ENCODE results near the gene PARP16.
"Not testable (repeated sequence)": the region's sequence is repeated elsewhere in the genome, so short reads cannot be mapped to it uniquely, and the experiment has no call there.

The PARP16 gene

DNA sequence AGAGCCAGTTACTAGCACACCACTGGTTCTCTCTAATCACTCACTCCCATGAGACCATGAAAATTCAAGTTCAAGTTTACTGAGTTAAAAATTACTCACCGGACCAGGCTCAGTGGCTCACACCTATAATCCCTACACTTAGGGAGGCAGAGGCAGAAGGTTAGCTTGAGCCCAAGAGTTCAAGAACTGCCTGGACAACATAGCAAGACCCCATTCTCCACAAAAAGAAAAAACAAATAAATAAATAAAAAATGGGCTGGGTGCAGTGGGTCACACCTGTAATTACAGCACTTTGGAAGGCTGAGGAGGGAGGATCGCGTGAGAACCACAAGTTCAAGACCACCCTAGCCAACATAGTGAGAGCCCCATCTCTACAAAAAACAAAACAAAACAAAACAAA is 54.2 kb downstream of the PARP16 start:
- Histone ChIP-seq H3K4me1 (ENCODE audit: insufficient read depth, low read length) (no peaks in the 10 kb centered on the region), H2AFZ (ENCODE audit: low read depth, low read length) (no peak overlapping the region), H3K9ac (ENCODE audit: low read depth, low read length) (no peak overlapping the region), H3K79me2 (ENCODE audit: insufficient read depth, low read length) (no peaks in the 10 kb centered on the region), H3K36me3 (ENCODE audit: insufficient read depth, low read length) (no peaks in the 10 kb centered on the region), H3K9me3 (ENCODE audit: insufficient read depth, low read length, severe bottlenecking) (no peaks in the 10 kb centered on the region), H4K20me1 (ENCODE audit: insufficient read depth, low read length) (no peaks in the 10 kb centered on the region), H3K27ac (ENCODE audit: low read length) (no peak overlapping the region), H3K4me2 (ENCODE audit: insufficient read depth, low read length) (no peak overlapping the region), H3K27me3 (ENCODE audit: insufficient read depth, low read length, poor library complexity) (no peaks in the 10 kb centered on the region), H3K4me3 (ENCODE audit: low read depth in 1 of 2, low read length in 2 of 2) (no peak overlapping the region)
- no peak for TF ChIP-seq CTCF (IDR thresholded peaks at IDR 0.05; ENCODE audit: borderline replicate concordance, extremely low read depth, low read length, poor library complexity, severe bottlenecking)
- TF ChIP-seq EZH2 (IDR thresholded peaks at IDR 0.05; ENCODE audit: borderline replicate concordance, low read depth, low read length, severe bottlenecking), result no peak
- no peak for ATAC-seq (ENCODE audit: insufficient read depth, low read depth)
- no peak for DNase-seq

- H3K79me2 ChIP-seq (ENCODE audit: insufficient read depth, low read length), result no peaks in the 10 kb centered on the region
- no peaks in the 10 kb centered on the region for H3K9me3 ChIP-seq (ENCODE audit: insufficient read depth, low read length, severe bottlenecking)
- DNase-seq, result no peak
- no peak for TF ChIP-seq CTCF (IDR thresholded peaks at IDR 0.05; ENCODE audit: borderline replicate concordance, extremely low read depth, low read length, poor library complexity, severe bottlenecking)
- TF ChIP-seq EZH2 (IDR thresholded peaks at IDR 0.05; ENCODE audit: borderline replicate concordance, low read depth, low read length, severe bottlenecking), result no peak
- no peaks in the 10 kb centered on the region for H4K20me1 ChIP-seq (ENCODE audit: insufficient read depth, low read length)
- no peak for ATAC-seq (ENCODE audit: insufficient read depth, low read depth)
- H2AFZ ChIP-seq (ENCODE audit: low read depth, low read length), result no peak overlapping the region
- no peak overlapping the region for H3K27ac ChIP-seq (ENCODE audit: low read length)
- H3K9ac ChIP-seq (ENCODE audit: low read depth, low read length), result no peak overlapping the region
- no peaks in the 10 kb centered on the region for H3K36me3 ChIP-seq (ENCODE audit: insufficient read depth, low read length)
- no peak overlapping the region for H3K4me2 ChIP-seq (ENCODE audit: insufficient read depth, low read length)
- no peaks in the 10 kb centered on the region for H3K27me3 ChIP-seq (ENCODE audit: insufficient read depth, low read length, poor library complexity)
- no peak overlapping the region for H3K4me3 ChIP-seq (ENCODE audit: low read depth in 1 of 2, low read length in 2 of 2)
- no peaks in the 10 kb centered on the region for H3K4me1 ChIP-seq (ENCODE audit: insufficient read depth, low read length)
Measured at GRCh38 chr15:65231306-65231705, 55.4 kb downstream of the PARP16 start.

GRCh38 chr15:65226901-65227300 is 59.8 kb downstream of the PARP16 start:
- not testable (repeated sequence) for H2AFZ ChIP-seq (ENCODE audit: low read depth, low read length); DNase-seq

DNA sequence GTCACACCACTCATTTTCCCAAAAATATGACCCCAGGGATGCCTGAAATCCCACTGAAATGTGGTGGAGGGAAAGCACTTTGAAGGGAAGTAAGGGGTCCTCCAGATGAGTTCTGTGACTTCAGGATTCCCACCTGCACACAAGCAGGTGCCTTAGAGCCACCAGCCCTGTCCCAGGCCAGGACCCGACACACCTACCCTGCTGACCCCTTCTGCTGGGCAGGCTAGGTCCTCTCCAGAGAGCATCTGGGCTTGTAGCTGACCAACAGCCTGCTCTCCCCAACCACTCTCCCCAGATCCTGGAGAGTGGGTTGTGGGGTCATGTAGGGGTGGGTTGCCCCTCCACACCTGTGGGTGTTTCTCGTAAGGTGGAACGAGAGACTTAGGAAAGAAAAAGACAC is 60.5 kb downstream of the PARP16 start:
- Histone ChIP-seq H2AFZ (ENCODE audit: low read depth, low read length) (no peak overlapping the region), H3K9ac (ENCODE audit: low read depth, low read length) (no peak overlapping the region), H3K4me3 (ENCODE audit: low read depth in 1 of 2, low read length in 2 of 2) (no peak overlapping the region), H3K4me2 (ENCODE audit: insufficient read depth, low read length) (no peak overlapping the region), H3K9me3 (ENCODE audit: insufficient read depth, low read length, severe bottlenecking) (no peaks in the 10 kb centered on the region), H3K36me3 (ENCODE audit: insufficient read depth, low read length) (no peaks in the 10 kb centered on the region), H3K4me1 (ENCODE audit: insufficient read depth, low read length) (no peaks in the 10 kb centered on the region), H4K20me1 (ENCODE audit: insufficient read depth, low read length) (no peaks in the 10 kb centered on the region), H3K27me3 (ENCODE audit: insufficient read depth, low read length, poor library complexity) (no peaks in the 10 kb centered on the region), H3K79me2 (ENCODE audit: insufficient read depth, low read length) (no peaks in the 10 kb centered on the region), H3K27ac (ENCODE audit: low read length) (no peak overlapping the region)
- no peak for ATAC-seq (ENCODE audit: insufficient read depth, low read depth)
- no peak for TF ChIP-seq EZH2 (IDR thresholded peaks at IDR 0.05; ENCODE audit: borderline replicate concordance, low read depth, low read length, severe bottlenecking)
- no peak for TF ChIP-seq CTCF (IDR thresholded peaks at IDR 0.05; ENCODE audit: borderline replicate concordance, extremely low read depth, low read length, poor library complexity, severe bottlenecking)
- no peak for DNase-seq

More at GRCh38 chr15:65226901-65227300, 59.8 kb downstream of the PARP16 start:
- not testable (repeated sequence) for H3K27ac ChIP-seq (ENCODE audit: low read length); H3K36me3 ChIP-seq (ENCODE audit: insufficient read depth, low read length); H3K79me2 ChIP-seq (ENCODE audit: insufficient read depth, low read length); H3K9ac ChIP-seq (ENCODE audit: low read depth, low read length); H3K4me1 ChIP-seq (ENCODE audit: insufficient read depth, low read length); ATAC-seq (ENCODE audit: insufficient read depth, low read depth); H3K27me3 ChIP-seq (ENCODE audit: insufficient read depth, low read length, poor library complexity); H4K20me1 ChIP-seq (ENCODE audit: insufficient read depth, low read length); H3K9me3 ChIP-seq (ENCODE audit: insufficient read depth, low read length, severe bottlenecking); H3K4me2 ChIP-seq (ENCODE audit: insufficient read depth, low read length); H3K4me3 ChIP-seq (ENCODE audit: low read depth in 1 of 2, low read length in 2 of 2)

Data from DND-41 (cell line).